GM23338 (cell line): ENCODE results near the gene DPYD. TPM values are rescaled to one million over a fixed set of nuclear protein-coding genes. Genes with fewer than 3 reads are reported as not detected.

Source experiments
- ATAC-seq: fragments of 200-7000 bp; cut with Tn5 transposase; 3 replicates; pipeline ENCODE4 v1.9.1; 2020
- DNase-seq: peaks from one replicate; pipeline ENCODE4 v3.0.0-alpha.2; 2015; ENCODE audit warnings: low spot score
- H2AFZ ChIP-seq: fragments of 200-600 bp; sonication (generic); 2 replicates; pipeline ENCODE4 v1.8.0; 2016; ENCODE audit warnings: antibody characterized with exemption, mild to moderate bottlenecking, moderate library complexity
- H3F3A ChIP-seq: fragments of 200-600 bp; sonication (generic); replicated peaks from 2 replicates; pipeline ENCODE4 v1.8.0; 2017; ENCODE audit warnings: antibody characterized with exemption, mixed run types, low read depth
- H3K27ac ChIP-seq: fragments of 200-600 bp; sonication (generic); 2 replicates; pipeline ENCODE4 v1.6.1; 2016; ENCODE audit warnings: low read depth
- H3K27me3 ChIP-seq: fragments of 200-600 bp; sonication (generic); 2 replicates; pipeline ENCODE4 v1.8.0; 2016; ENCODE audit warnings: mild to moderate bottlenecking, mixed run types, moderate library complexity; ENCODE audit not compliant: insufficient read depth
- H3K36me3 ChIP-seq: fragments of 200-600 bp; sonication (generic); 2 replicates; pipeline ENCODE4 v1.8.0; 2016; ENCODE audit warnings: mild to moderate bottlenecking; ENCODE audit not compliant: insufficient read depth
- H3K4me1 ChIP-seq: fragments of 200-600 bp; sonication (generic); 2 replicates; pipeline ENCODE4 v1.8.0; 2016; ENCODE audit warnings: mild to moderate bottlenecking, moderate library complexity; ENCODE audit not compliant: insufficient read depth
- H3K4me2 ChIP-seq: fragments of 200-600 bp; sonication (generic); 2 replicates; pipeline ENCODE4 v1.7.1; 2017; ENCODE audit warnings: mixed run types
- H3K4me3 ChIP-seq: fragments of 200-600 bp; sonication (generic); 2 replicates; pipeline ENCODE4 v1.6.1; 2016; ENCODE audit warnings: mixed run types
- H3K79me2 ChIP-seq: fragments of 200-600 bp; sonication (generic); replicated peaks from 2 replicates; pipeline ENCODE4 v1.8.0; 2017; ENCODE audit warnings: mild to moderate bottlenecking; ENCODE audit not compliant: insufficient read depth
- H3K9me2 ChIP-seq: fragments of 200-600 bp; sonication (generic); 2 replicates; pipeline ENCODE4 v1.8.0; 2017; ENCODE audit not compliant: insufficient read depth
- H4K20me1 ChIP-seq: fragments of 200-600 bp; sonication (generic); replicated peaks from 2 replicates; pipeline ENCODE4 v1.8.0; 2017; ENCODE audit warnings: mild to moderate bottlenecking; ENCODE audit not compliant: insufficient read depth
- H3K27ac Mint-ChIP-seq: 2 replicates; pipeline ENCODE4 v1.8.0; 2020; ENCODE audit warnings: inconsistent platforms, mild to moderate bottlenecking, moderate library complexity, mixed read lengths
- H3K27me3 Mint-ChIP-seq: 3 replicates; pipeline ENCODE4 v1.8.0; 2022; ENCODE audit warnings: low read depth, mild to moderate bottlenecking, moderate library complexity, mixed read lengths, inconsistent platforms; ENCODE audit not compliant: insufficient read depth, poor library complexity
- H3K36me3 Mint-ChIP-seq: 3 replicates; pipeline ENCODE4 v1.8.0; 2021; ENCODE audit warnings: low read depth, mild to moderate bottlenecking, inconsistent platforms, moderate library complexity, mixed read lengths
- H3K4me1 Mint-ChIP-seq: 3 replicates; pipeline ENCODE4 v1.8.0; 2020; ENCODE audit warnings: mild to moderate bottlenecking, inconsistent platforms, mixed read lengths
- H3K4me3 Mint-ChIP-seq: 3 replicates; pipeline ENCODE4 v1.8.0; 2021; ENCODE audit warnings: moderate library complexity, mild to moderate bottlenecking, inconsistent platforms, mixed read lengths
- H3K9me3 Mint-ChIP-seq: 3 replicates; pipeline ENCODE4 v1.8.0; 2020; ENCODE audit warnings: moderate library complexity, mild to moderate bottlenecking, inconsistent platforms, mixed read lengths
- CREB1 ChIP-seq: fragments of 250-450 bp; sonication (Bioruptor Pico); IDR thresholded peaks from 2 replicates; pipeline ENCODE4 v1.5.0; 2020; ENCODE audit warnings: low read depth, mild to moderate bottlenecking, moderate library complexity
- CTCF ChIP-seq, 2 experiments: fragments of 200-600 bp in 1 of 2; sonication (generic) in 1 of 2; conservative IDR thresholded peaks; 2 replicates each; pipeline versions ENCODE4 v1.5.1 to v1.6.1; 2016 to 2017; ENCODE audit warnings: antibody characterized with exemption in 2 of 2, low read depth in 2 of 2, mild to moderate bottlenecking in 2 of 2, moderate library complexity in 1 of 2
- ETS1 ChIP-seq: IDR thresholded peaks from 2 replicates; pipeline ENCODE4 v1.6.1; 2016; ENCODE audit warnings: antibody characterized with exemption
- EZH2 ChIP-seq: fragments of 200-600 bp; sonication (generic); IDR thresholded peaks from one replicate; pipeline ENCODE4 v1.8.0; 2017; ENCODE audit warnings: antibody characterized with exemption, mild to moderate bottlenecking, low read depth; ENCODE audit not compliant: unreplicated experiment
- EZH2phosphoT487 ChIP-seq: fragments of 200-600 bp; sonication (generic); IDR thresholded peaks from one replicate; pipeline ENCODE4 v1.8.1; 2018; ENCODE audit warnings: antibody characterized with exemption; ENCODE audit not compliant: unreplicated experiment
- JUNB ChIP-seq: IDR thresholded peaks from one replicate; pipeline ENCODE4 v1.6.1; 2016; ENCODE audit warnings: antibody characterized with exemption; ENCODE audit not compliant: unreplicated experiment
- NANOG ChIP-seq: IDR thresholded peaks from 2 replicates; pipeline ENCODE4 v1.6.1; 2016; ENCODE audit warnings: antibody characterized with exemption, borderline replicate concordance
- POLR2AphosphoS5 ChIP-seq: IDR thresholded peaks from 2 replicates; pipeline ENCODE4 v1.6.1; 2016; ENCODE audit warnings: antibody characterized with exemption, low read depth
- REST ChIP-seq: IDR thresholded peaks from one replicate; pipeline ENCODE4 v1.6.1; 2018; ENCODE audit warnings: antibody characterized with exemption; ENCODE audit not compliant: unreplicated experiment
- STAT1 ChIP-seq: IDR thresholded peaks from one replicate; pipeline ENCODE4 v1.6.1; 2016; ENCODE audit warnings: antibody characterized with exemption; ENCODE audit not compliant: unreplicated experiment
- ZNF114 ChIP-seq: fragments of 250-450 bp; sonication (Bioruptor Pico); IDR thresholded peaks from 2 replicates; pipeline ENCODE4 v1.5.0; 2020; ENCODE audit warnings: mild to moderate bottlenecking, moderate library complexity
- ZNF331 ChIP-seq: fragments of 250-450 bp; sonication (Bioruptor Pico); IDR thresholded peaks from 2 replicates; pipeline ENCODE4 v1.5.0; 2020; ENCODE audit warnings: low read depth, mild to moderate bottlenecking, moderate library complexity
- ZNF462 ChIP-seq: fragments of 250-450 bp; sonication (Bioruptor Pico); IDR thresholded peaks from 2 replicates; pipeline ENCODE4 v1.5.0; 2020; ENCODE audit warnings: mild to moderate bottlenecking, moderate library complexity
- polyA plus RNA-seq: library from polyadenylated mRNA; unstranded; fragments of >200 nt; fragmentation: Nextera tagmentation; extraction: Ambion mirVana; gene quantifications from 2 replicates; pipeline ENCODE4 v1.2.1, GENCODE V29; 2016
- total RNA-seq: library from RNA; depleted of rRNA; stranded (reverse); fragments of >200 nt; shearing (Covaris generic); gene quantifications from 2 replicates; pipeline ENCODE4 v1.2.3, GENCODE V29; 2014

Gene DPYD
- total and polyA plus RNA-seq, 2 experiments from 2014 or later: 0.50 to 1.6 TPM

- Histone ChIP-seq H3K4me2 (no peak overlapping the region), H3K27me3 (no peaks in the 10 kb centered on the region), H2AFZ (no peak overlapping the region), H3K9me2 (no peaks in the 10 kb centered on the region), H3K79me2 (no peaks in the 10 kb centered on the region), H3K4me1 (no peaks in the 10 kb centered on the region), H3K27ac (no peak overlapping the region), H4K20me1 (no peaks in the 10 kb centered on the region), H3F3A (no peaks in the 10 kb centered on the region), H3K4me3 (no peak overlapping the region), H3K36me3 (no peaks in the 10 kb centered on the region)
- no peaks in the 10 kb centered on the region; the same call in 2 of the 3 replicates for H3K4me1 Mint-ChIP-seq
- H3K4me3 Mint-ChIP-seq: no peak overlapping the region
- no peaks in the 10 kb centered on the region for H3K9me3 Mint-ChIP-seq
- no peak for ATAC-seq
- no peak for DNase-seq
- no peaks in the 10 kb centered on the region for H3K36me3 Mint-ChIP-seq
- H3K27me3 Mint-ChIP-seq: no peaks in the 10 kb centered on the region
- no peak overlapping the region for H3K27ac Mint-ChIP-seq
- no peak for TF ChIP-seq CREB1 (CRISPR knock-in tag)
- TF ChIP-seq ZNF114 (CRISPR knock-in tag): no peak
- TF ChIP-seq POLR2AphosphoS5: no peak
- TF ChIP-seq JUNB: no peak
- no peak for TF ChIP-seq ZNF331
- TF ChIP-seq CTCF (conservative IDR thresholded peaks at IDR 0.05; ENCODE audit: low read depth in 2 of 2): no peak
- no peak for TF ChIP-seq EZH2phosphoT487
- no peak for TF ChIP-seq REST
- no peak for TF ChIP-seq STAT1
- no peak for TF ChIP-seq EZH2
- no peak for TF ChIP-seq ETS1
- no peak for TF ChIP-seq ZNF462 (CRISPR knock-in tag)
- TF ChIP-seq NANOG: no peak
Observed at GRCh38 chr1:97507863-97508262, 413.0 kb downstream of the DPYD start.
